ENCODE measurements around the gene KRT222.

Gene KRT222

DNA sequence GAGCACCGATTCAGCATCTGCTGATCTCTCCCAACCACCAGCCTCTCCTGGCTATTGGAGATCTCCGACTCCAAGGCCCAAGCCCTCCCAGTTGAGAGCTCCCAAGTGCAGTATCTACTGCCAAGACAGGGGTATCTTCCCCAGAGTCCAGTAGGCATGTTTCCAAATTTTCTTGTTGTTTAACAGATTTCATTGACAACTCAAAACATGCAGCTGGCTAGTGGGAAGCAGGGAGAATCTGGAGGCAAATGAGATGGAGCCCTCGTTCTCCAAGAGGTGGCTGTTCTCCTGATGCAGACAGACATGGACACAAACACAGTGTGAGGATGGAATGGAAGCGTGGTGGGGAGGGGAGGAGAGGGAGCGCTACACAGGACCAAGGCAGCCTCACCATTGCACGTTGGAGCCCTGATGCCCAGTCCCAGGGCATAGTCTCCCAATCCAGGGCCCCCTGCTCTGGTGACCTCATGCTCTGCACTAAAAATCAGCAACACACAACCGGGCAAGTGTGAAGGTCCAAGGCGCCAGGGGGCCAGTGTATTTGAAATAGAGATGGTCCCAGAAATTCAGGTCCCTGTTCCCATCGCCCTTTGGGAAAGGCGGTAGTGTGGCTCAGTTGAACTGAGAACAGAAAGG is 49.0 kb downstream of the KRT222 start:
- Histone ChIP-seq H3K4me3 (ENCODE audit: low read depth in 1 of 2, low read length in 2 of 2) (no peak overlapping the region), H3K36me3 (ENCODE audit: insufficient read depth, low read length) (no peaks in the 10 kb centered on the region), H3K27me3 (ENCODE audit: insufficient read depth, low read length, poor library complexity) (peaks cover 6% of the 10 kb centered on the region), H3K79me2 (ENCODE audit: insufficient read depth, low read length) (no peaks in the 10 kb centered on the region), H3K9me3 (ENCODE audit: insufficient read depth, low read length, severe bottlenecking) (no peaks in the 10 kb centered on the region), H3K9ac (ENCODE audit: low read depth, low read length) (no peak overlapping the region), H4K20me1 (ENCODE audit: insufficient read depth, low read length) (no peaks in the 10 kb centered on the region), H3K27ac (ENCODE audit: low read length) (no peak overlapping the region), H3K4me1 (ENCODE audit: insufficient read depth, low read length) (no peaks in the 10 kb centered on the region), H2AFZ (ENCODE audit: low read depth, low read length) (no peak overlapping the region), H3K4me2 (ENCODE audit: insufficient read depth, low read length) (no peak overlapping the region)
- no peak for TF ChIP-seq EZH2 (IDR thresholded peaks at IDR 0.05; ENCODE audit: borderline replicate concordance, low read depth, low read length, severe bottlenecking)
- TF ChIP-seq, protein P1, sequence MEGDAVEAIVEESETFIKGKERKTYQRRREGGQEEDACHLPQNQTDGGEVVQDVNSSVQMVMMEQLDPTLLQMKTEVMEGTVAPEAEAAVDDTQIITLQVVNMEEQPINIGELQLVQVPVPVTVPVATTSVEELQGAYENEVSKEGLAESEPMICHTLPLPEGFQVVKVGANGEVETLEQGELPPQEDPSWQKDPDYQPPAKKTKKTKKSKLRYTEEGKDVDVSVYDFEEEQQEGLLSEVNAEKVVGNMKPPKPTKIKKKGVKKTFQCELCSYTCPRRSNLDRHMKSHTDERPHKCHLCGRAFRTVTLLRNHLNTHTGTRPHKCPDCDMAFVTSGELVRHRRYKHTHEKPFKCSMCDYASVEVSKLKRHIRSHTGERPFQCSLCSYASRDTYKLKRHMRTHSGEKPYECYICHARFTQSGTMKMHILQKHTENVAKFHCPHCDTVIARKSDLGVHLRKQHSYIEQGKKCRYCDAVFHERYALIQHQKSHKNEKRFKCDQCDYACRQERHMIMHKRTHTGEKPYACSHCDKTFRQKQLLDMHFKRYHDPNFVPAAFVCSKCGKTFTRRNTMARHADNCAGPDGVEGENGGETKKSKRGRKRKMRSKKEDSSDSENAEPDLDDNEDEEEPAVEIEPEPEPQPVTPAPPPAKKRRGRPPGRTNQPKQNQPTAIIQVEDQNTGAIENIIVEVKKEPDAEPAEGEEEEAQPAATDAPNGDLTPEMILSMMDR (IDR thresholded peaks at IDR 0.05; ENCODE audit: borderline replicate concordance, extremely low read depth, low read length, poor library complexity, severe bottlenecking): no peak
- ATAC-seq (ENCODE audit: insufficient read depth, low read depth): no peak
- no peak for DNase-seq

- H3K4me2 ChIP-seq (ENCODE audit: insufficient read depth, low read length): no peak overlapping the region
- H3K9ac ChIP-seq (ENCODE audit: low read depth, low read length): no peak overlapping the region
- TF ChIP-seq EZH2 (IDR thresholded peaks at IDR 0.05; ENCODE audit: borderline replicate concordance, low read depth, low read length, severe bottlenecking): no peak
- TF ChIP-seq, protein P1 (IDR thresholded peaks at IDR 0.05; ENCODE audit: borderline replicate concordance, extremely low read depth, low read length, poor library complexity, severe bottlenecking): peak; percentile 17
- H3K27ac ChIP-seq (ENCODE audit: low read length): no peak overlapping the region
- H2AFZ ChIP-seq (ENCODE audit: low read depth, low read length): no peak overlapping the region
- no peaks in the 10 kb centered on the region for H4K20me1 ChIP-seq (ENCODE audit: insufficient read depth, low read length)
- H3K27me3 ChIP-seq (ENCODE audit: insufficient read depth, low read length, poor library complexity): peaks cover 6% of the 10 kb centered on the region
- ATAC-seq (ENCODE audit: insufficient read depth, low read depth): no peak
- no peaks in the 10 kb centered on the region for H3K9me3 ChIP-seq (ENCODE audit: insufficient read depth, low read length, severe bottlenecking)
- no peaks in the 10 kb centered on the region for H3K4me1 ChIP-seq (ENCODE audit: insufficient read depth, low read length)
- H3K4me3 ChIP-seq (ENCODE audit: low read depth in 1 of 2, low read length in 2 of 2): no peak overlapping the region
- DNase-seq: no peak
- H3K36me3 ChIP-seq (ENCODE audit: insufficient read depth, low read length): no peaks in the 10 kb centered on the region
- no peaks in the 10 kb centered on the region for H3K79me2 ChIP-seq (ENCODE audit: insufficient read depth, low read length)
These were observed 49.7 kb downstream of the KRT222 start for GRCh38 chr17:40615068-40615840.

GRCh38 chr17:40614431-40615067 is 50.4 kb downstream of the KRT222 start:
- DNase-seq (no peak), ATAC-seq (ENCODE audit: insufficient read depth, low read depth) (no peak)
- no peaks in the 10 kb centered on the region for H3K79me2 ChIP-seq (ENCODE audit: insufficient read depth, low read length)
- no peak for TF ChIP-seq EZH2 (IDR thresholded peaks at IDR 0.05; ENCODE audit: borderline replicate concordance, low read depth, low read length, severe bottlenecking)
- TF ChIP-seq, protein P1 (IDR thresholded peaks at IDR 0.05; ENCODE audit: borderline replicate concordance, extremely low read depth, low read length, poor library complexity, severe bottlenecking): no peak
- H3K9ac ChIP-seq (ENCODE audit: low read depth, low read length): no peak overlapping the region
- H3K4me2 ChIP-seq (ENCODE audit: insufficient read depth, low read length): no peak overlapping the region
- no peaks in the 10 kb centered on the region for H3K4me1 ChIP-seq (ENCODE audit: insufficient read depth, low read length)
- no peaks in the 10 kb centered on the region for H4K20me1 ChIP-seq (ENCODE audit: insufficient read depth, low read length)
- no peak overlapping the region for H3K4me3 ChIP-seq (ENCODE audit: low read depth in 1 of 2, low read length in 2 of 2)
- H3K9me3 ChIP-seq (ENCODE audit: insufficient read depth, low read length, severe bottlenecking): no peaks in the 10 kb centered on the region
- no peaks in the 10 kb centered on the region for H3K36me3 ChIP-seq (ENCODE audit: insufficient read depth, low read length)
- H3K27ac ChIP-seq (ENCODE audit: low read length): no peak overlapping the region
- peaks cover 6% of the 10 kb centered on the region for H3K27me3 ChIP-seq (ENCODE audit: insufficient read depth, low read length, poor library complexity)
- no peak overlapping the region for H2AFZ ChIP-seq (ENCODE audit: low read depth, low read length)

All from DND-41 (cell line).